ENCODE data around the gene LRMDA.

Gene LRMDA

DNA sequence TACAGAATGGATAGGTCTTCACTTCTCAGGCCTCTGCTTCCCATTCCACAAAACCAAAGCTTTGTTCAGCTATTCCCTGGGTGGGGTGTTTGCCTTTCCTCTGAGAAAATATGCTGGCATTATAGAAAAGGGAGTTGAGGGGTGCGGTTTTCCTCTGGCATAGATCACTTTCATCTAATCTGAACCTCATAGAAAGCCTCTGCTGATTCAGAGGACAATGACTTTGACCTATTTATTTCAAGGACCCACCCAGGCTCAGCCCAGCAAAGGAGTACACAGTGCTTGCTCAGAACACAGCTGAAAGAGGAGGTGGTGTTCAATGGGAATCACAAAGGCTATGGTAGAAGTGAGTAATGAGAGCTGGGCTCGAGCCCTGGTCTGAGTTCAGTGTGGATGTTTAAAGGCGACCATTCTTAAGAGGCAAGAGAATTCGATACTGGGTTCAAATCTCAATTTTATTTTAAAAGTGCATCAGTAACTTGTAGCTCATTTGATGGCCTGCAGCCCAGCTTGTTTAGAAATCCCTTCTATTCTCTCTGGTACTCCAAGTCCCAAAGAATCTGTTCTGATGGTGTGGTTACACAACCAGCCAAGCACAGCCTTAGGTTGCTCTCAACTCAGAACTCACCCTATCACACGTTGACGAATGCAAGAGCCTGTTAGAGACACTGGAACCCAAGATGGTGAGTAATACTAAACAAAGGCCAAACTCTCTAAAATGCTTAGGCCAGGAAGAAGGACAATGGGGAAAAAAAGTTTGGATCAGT is 1012.8 kb downstream of the LRMDA start:
- no peak for DNase-seq (ENCODE audit: low spot score)

DNA sequence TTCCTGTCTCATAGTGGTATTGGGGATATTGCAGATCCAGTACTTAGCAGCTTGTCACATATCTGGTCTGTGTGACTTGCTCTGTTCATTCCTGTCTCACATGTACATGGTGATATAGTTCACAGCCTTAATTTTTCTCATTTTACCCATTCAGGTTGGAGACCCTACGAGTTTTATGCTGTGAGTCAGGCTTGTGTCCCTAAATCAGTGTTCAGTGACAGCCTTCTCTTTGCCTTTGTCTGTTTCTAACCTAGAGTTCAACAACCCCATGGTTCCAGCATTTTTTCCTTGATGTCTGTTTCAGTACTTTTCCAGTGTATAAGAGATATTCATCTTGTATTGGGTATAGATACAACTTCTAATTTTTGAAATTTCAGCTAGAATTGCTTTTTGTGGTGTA is 1016.2 kb downstream of the LRMDA start:
- no peak for DNase-seq (ENCODE audit: low spot score)

DNA sequence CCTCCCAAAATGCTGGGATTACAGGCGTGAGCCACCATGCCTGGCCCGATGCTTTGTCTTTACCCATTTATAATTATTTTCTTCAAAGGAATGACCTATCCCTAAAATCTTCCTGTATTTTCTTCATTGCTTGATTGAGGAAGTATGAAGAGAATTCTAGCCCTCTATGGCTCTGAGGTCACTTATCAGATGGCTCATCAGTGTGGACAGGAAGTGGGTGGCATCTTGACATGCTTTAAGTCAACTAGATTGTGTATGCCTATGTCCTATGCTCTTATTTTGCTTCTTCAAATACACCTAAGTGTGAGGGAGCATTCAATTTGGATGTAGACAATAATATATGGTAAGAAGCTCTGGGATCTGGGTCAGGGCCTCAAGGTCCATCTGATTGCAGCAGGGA is 1020.5 kb downstream of the LRMDA start:
- DNase-seq (ENCODE audit: low spot score) = no peak

DNA sequence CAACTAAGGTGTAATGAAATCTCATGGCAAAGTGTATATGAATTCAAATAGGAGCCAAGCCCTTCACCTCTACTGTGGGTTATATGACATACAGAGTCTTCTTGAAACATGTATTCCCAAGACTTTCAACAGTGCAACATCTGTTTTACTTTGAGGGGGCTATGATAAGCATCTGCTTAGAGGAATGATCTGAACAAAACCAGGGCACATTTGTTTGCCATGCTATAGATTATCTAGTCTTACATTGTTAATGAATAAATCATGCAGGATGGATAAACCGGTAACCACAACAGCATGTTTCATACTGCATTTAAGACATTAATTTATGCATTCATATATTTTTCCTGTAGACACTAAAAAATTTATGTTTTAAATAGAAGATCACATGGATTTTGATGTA is 1021.9 kb downstream of the LRMDA start:
- no peak for DNase-seq (ENCODE audit: low spot score)

DNA sequence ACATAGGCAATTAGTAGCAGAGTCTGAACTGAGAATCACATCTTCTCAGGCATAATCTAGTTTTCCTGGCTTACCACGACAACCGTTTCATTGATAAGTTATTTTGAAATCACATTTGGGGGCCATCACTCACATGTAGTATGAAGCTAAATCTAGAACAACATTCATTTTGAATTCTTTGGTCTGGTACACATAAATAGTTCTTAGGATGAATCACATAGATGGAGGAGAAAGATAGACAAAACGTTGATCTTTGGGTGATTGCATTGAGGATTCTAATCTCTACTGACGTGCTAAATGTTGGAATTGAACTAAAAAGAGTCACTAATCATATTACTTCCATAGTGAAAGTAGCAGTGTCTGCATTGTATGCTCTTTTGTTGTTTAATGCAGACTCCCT is 1022.6 kb downstream of the LRMDA start:
- DNase-seq (ENCODE audit: low spot score) = no peak

DNA sequence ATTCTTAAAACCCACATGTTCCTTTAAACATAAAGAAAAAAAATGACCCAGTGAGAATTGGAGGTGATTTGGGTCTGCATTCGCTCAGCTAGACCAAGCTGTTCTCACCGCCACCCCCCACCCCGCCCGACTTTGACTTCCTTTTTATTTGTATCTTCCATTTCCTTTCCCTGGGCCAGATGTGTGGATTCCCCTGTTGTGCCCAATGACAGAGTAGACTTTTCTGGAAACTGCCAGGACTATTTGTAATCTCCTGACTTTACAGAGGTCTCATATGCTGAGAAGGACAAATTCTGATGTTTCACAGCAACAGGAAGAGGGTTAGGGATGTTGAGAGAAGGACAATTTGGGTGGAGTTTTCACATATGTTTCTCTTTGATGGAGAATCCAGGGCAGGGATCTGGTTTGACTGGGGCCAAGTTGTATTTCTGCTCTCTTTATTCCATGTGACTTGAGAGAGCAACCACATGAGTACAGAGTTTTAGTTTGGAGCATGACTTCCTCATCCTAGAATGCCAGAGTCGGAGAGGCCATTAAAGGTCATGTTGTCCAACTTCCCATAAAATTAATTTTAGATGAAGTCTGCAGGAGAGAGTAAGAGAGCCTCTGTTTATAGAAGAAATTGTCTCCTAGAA is 1023.2 kb downstream of the LRMDA start:
- DNase-seq (ENCODE audit: low spot score) = no peak

DNA sequence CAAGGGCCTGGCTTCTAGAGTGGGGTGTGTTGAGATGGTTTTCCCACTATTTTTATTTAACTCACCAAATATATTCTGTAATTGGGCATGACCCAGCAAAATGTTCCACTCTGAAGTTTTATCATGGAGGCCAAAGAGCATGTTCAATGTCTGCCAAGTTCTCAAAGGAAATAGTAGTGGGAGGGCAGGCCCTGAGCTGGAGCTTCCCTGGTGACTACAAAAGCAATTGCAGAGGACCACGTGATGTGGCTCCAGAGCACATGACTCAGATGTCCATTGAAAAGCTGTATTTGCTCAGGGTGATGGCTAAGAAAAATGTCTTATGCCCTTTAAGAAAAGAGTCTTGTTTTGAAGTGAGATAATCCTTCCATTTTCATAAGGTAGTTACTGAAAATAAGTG is 1024.8 kb downstream of the LRMDA start:
- no peak for DNase-seq (ENCODE audit: low spot score)

DNA sequence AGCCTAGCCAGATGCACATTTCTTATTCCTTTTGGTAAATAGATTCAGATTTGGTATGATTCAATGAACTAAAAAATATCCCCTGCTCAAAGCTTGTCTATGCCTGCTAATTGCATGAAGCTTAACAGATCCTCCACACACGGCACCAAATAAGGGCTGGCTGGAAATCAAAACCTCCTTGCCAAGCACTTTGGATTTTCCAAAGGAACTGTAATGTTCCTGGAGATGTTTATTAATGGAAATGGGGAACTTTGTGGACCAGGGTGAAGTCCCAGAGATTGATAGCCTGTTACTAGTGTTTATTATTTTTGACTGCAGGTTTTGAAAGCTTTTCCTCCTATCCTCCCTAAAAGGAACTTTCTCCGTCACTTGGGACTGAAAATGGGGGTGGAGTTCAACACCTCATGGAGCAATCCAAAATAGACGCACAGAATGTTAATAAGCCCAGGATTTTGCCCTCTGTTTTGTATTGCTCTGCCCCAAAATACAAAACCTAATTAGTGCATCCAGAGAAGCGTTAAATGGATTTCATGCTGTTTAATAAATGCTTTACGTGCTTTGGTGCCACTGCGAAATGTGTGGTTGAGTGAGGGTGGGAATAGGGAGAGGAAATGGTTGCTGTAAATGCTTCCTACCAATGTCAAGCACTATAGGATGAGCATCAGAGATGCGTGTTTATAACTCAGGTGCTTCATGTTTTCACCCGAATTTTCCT is 1027.7 kb downstream of the LRMDA start:
- DNase-seq (ENCODE audit: low spot score) = no peak

DNA sequence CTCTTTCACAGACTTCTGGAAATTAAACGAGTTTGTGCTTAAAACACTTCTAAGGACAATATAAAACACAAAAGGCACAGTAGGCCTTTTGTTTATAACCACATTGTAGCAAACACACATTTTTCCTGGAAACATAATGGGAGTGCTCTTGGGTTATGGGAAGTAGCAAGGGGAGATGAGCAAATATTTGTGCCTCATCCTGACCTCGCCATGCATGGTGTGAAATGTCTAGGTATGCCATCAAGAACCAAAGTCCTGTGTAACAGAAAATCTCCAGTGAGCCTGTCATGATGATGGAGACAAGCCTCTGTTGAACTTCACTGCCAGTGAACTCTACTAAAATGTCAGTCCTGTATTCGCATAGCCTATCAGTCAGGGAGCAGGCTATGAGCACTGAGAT is 1029.6 kb downstream of the LRMDA start:
- no peak for DNase-seq (ENCODE audit: low spot score)

DNA sequence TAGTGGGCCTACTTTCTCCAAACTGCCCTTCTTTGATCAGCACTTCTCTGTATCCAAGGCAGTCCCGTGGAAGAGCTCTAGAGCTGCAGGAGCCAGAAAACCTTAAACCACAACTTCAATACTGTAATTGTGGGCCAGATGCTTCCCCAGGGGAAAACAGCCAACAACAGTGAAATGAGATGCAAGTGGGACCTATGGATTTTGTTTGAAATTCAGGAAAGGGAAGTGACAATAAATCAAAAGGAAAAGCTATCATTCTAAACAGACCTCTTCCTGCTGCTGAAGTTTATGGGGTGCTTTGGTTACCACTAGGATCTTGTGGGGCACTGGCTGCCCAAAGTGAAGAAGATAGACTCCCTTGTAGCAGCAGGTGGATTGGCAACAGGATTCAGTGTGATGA is 1031.7 kb downstream of the LRMDA start:
- no peak for DNase-seq (ENCODE audit: low spot score)

DNA sequence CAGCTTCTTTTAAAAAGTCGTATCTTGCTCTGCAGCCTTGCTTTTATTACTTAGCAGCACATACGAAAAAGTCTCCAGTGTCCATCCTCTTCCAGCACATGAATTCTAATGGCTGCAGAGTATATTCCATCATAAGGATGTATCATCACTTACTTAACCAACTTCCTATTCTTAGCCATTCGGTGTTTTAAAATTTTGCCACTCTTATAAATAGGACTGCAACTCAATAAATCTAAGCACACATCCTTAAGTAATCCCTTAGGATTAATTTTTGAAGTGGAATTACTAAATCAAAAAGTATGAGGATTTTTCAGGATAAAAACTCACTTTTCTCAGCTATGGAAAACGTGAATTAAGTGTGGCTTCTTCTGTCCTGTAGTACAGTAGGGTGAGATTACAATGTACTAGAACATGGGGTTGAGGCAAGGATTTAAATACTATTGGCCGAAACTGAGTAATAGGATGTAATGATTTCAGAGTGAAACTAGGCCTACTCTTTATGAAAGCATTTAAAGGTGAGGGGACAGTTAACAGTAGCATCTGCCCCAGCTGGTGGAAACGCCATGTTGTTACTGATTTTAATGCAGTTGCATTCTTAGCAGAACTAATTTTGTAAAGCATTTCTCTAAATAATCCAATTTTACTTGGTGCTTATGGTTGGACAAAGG is 1035.5 kb downstream of the LRMDA start:
- DNase-seq (ENCODE audit: low spot score) = no peak

DNA sequence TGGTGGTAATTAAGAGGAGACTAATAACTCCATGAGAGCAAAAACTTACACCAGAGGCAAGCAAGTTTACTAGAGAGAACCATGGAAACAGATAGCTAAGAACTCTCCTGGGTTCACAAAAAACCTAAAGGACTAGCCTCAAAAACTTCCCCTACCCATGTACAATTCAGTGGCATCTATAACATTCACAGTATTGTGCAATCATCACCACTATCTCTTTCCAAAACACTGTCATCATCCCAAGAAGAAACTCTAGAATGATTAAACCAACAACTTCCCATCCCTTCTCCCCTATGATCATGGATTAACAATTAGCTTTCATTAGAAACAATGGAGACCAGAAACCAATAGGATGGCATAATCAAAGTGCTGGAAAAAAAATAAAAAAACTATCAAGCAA is 1038.3 kb downstream of the LRMDA start:
- no peak for DNase-seq (ENCODE audit: low spot score)

DNA sequence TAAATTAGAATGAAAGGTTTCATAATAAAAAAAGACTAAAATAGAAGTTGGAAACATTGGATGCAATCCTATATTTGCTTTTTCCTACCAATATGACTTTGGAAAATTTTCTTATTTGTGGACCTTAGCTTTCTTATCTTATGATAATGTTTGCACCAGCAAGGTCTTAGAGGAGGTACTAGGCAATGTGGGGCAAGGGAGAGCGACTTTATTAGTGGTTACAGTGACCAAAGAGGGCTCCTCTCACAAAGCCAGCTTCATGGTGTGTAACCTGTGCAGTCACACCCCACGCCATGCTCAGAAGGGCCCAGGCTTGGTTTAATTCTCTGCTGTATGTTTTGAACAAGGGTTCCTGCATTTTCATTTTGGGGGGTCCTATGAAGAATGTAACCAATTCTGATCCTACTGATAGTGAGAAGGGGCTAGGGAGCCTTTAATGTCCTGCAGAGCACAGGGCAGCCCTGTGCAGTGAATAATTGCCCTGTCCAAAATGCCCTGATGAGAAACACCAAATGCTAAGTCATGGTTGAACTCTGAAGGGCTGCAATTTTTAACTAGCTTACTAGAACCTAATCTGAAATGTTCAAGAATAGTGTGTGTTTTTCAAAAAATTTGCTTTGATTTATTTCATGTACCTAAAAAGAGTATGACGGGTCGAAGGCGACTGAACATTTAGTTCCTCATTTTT is 1047.8 kb downstream of the LRMDA start:
- no peak for DNase-seq (ENCODE audit: low spot score)

DNA sequence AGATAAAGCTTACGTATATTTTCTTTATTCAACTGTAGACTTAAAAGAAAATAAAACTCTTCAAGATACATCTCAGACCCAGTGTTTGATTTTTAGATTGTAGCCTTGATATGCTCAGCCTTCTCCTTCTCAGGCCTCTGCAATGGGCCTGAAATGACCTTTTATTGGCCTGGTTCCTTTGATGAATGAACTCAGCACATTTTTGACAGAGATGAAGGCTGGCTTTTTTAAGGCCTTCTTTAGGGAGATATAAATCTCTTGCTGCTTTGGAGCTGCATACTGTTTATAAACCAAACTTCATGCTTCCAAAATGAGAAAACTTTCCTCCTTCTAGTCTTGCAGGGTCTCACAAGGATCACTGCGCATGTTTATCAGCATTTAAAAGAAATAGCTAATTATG is 1049.8 kb downstream of the LRMDA start:
- no peak for DNase-seq (ENCODE audit: low spot score)

DNA sequence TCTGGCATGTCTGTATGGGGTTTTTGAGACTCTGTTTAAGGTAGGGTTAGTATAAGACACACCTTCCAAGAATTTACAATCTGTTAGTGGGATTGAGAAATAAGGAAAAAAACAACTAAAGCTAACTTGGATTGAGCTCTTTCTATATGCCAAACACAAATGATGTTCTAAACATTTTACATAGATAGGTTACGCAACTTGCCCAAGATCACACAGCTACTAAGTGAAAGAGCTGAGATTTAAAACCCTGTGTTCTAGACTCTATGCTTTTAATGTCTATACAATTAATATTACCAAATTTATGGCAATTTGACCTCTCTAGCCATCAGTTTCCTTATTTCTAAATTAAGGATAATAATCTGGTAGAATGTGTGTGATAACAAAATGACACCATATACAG is 1056.2 kb downstream of the LRMDA start:
- no peak for DNase-seq (ENCODE audit: low spot score)

DNA sequence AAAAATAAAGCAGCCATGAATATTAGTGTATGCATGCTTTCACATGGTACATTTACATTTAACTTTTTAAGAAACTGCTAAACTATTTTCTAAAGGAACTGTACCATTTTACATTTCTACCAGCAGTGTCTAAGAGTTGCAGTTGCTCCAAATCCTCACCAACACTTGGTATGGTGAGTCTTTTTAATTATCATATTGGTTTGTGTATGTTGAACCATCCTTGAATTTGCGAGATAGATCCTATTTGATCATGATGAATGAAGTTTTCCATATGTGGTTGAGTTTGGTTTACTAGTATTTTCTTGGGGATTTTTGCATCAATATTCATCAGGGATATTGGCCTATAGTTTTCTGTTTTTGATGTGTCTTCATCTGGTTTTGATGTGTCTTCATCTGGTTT is 1057.2 kb downstream of the LRMDA start:
- DNase-seq (ENCODE audit: low spot score) = no peak

DNA sequence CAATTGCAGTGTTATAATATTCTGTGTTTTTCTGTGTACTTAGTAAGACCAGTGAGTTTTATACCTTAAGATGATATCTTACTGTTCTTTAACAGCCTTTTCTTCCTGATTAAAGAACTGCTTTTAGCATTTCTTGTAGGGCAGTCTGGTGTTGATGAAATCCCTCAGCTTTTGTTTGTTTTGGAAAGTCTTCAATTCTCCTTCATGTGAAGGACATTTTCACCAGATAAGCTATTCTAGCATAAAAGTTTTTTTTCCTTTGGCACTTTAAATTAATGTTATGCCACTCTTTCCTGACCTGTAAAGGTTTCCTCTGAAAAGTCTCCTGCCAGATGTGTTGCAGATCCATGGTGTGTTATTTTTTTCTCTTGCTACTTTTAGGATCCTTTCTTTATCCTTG is 1059.8 kb downstream of the LRMDA start:
- DNase-seq (ENCODE audit: low spot score) = no peak

DNA sequence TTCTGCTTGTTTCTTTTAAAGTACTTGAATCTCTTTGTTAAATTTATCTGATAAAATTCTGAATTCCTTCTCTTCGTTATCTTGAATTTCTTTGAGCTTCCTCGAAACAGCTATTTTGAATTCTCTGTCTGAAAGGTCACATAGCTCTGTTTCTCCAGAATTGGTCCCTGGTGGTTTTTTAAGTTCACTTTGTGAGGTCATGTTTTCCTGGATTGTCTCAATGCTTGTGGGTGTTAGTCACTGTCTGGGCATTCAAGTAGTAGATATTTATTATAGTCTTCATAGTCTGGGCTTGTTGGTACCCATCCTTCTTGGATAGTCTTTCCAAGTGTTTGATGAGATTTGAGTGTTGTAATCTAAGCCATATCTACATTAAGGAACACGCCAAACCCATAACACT is 1060.6 kb downstream of the LRMDA start:
- no peak for DNase-seq (ENCODE audit: low spot score)

DNA sequence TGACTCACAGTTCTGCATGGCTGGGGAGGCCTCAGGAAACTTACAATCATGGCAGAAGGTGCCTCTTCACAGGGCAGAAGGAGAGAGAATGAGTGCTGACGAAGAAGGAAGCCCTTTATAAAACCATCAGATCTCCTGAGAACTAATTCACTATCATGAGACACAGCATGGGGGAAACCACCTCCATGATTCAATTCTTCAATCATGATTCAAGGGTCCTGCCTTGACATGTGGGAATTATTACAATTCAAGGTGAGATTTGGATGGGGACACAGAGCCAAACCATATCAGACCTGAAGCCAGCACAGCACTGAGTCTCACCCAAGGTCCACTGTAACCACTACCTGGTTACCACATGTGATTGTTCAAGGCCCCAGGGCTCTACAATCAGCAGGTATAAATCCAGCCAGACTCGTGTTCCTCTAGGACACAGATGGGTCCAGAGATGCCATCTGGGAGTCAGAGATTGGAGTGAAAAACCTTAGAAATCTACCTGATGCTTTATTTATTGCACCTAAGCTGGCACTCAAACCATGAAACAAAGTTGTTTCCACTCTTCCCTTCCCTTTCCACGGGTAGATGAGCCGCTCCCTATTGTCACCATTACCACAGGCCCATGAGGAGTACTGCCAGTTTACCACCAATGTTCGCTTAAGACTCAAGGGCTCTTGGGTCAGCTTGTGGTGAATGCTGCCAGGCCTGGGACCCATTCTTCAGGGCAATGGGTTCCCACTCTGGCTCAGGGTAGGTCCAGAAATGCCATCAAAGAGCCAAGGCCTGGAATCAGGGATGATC is 1061.5 kb downstream of the LRMDA start:
- DNase-seq (ENCODE audit: low spot score) = no peak

DNA sequence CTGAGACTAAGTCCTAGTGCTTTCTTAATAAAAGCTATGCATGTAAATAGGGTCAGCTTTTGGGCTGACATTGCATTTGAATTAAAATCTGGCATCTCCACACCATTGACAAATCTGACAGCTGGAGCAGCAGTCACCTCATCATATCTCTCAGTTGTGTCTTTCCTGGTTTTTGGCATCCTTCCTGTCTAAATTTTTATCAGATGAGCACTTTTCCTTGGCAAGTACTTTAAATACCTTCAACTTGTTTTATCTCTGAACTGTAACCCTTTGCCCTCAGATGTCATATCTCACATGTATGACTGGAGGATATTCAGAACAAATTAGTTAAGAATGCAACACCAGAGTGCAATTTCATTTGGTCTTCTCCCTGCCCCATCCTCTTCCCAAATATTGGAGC is 1066.2 kb downstream of the LRMDA start:
- DNase-seq (ENCODE audit: low spot score) = no peak

DNA sequence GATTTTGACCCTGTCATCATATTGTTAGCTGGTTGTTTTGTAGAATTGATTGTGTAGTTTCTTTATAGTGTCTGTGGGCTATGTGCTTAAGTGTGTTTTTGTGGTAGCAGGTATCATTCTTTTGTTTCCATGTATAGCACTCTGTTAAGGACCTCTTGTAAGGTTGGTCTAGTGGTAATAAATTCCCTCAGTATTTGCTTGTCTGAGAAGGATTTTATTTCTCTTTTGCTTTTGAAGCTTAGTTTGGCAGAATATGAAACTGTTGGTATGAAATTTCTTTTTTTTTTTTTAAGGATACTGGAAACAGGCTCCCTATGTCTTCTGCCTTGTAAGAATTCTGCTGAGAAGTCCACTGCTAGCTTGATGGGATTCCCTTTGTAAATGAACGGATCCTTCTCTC is 1073.4 kb downstream of the LRMDA start:
- DNase-seq (ENCODE audit: low spot score) = no peak

Measured in iPS-NIHi11 (cell line).